ENCODE data around the gene MIAT. TPM values are rescaled to one million over a fixed set of nuclear protein-coding genes. Genes with fewer than 3 reads are reported as not detected.

MIAT gene
- total RNA-seq, 2 donors from 2014 or later, result 65.9 to 113 TPM

DNA sequence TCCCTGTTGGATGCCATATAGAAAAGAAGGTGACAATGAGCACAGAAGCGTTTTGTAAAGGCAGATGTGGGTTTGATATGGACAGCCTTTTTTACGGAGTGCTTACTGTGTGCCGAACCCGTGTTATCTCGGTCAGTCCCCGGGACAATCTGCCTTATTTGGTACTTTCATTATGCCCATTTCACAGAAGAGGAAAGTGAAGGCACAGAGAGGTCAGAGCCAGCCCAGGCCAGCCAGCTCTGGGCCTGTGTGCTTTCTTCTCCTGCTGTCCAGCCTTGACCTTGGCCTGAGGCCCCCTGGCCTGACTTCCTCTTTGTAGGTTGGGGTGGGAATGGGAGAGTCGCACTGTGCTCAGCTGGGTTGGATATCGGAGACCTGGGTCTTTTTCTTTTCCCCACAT, 38.9 kb upstream of the MIAT start:
- Mint-ChIP-seq H3K27ac (no peak overlapping the region), H3K4me3 (no peak overlapping the region), H3K36me3 (ENCODE audit: insufficient read depth in 2 of 2) (no peaks in the 10 kb centered on the region), H3K4me1 (ENCODE audit: low read depth) (no peaks in the 10 kb centered on the region), H3K9me3 (no peaks in the 10 kb centered on the region), H3K27me3 (ENCODE audit: low read depth) (peaks cover 6% of the 10 kb centered on the region)
- ATAC-seq (replicated peaks in 1 of 2) (no peak), DNase-seq (no peak)

DNA sequence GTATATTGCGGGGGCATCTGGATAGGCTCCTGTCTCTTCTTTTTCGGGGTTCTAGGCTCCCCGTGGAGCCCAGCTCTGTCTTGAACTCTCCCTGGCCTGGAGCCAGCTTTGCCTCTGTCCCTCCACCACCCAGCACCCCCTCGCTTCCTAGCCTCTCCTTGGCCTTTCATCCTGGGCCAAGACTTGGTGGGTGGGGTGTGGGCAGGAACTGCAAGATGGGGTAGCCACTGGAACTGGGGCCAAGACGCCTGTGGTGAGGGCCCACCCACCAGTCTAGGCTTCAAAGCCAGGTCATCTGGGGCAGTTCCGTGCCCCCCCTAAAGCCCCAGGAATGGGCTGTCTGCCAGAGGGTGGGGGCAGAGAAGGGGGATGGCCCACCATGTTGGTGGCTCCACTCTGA, 37.9 kb upstream of the MIAT start:
- Mint-ChIP-seq H3K27me3 (ENCODE audit: low read depth) (peaks cover under 1% of the 10 kb centered on the region), H3K36me3 (ENCODE audit: insufficient read depth in 2 of 2) (no peaks in the 10 kb centered on the region), H3K9me3 (peaks cover 2 to 4% of the 10 kb centered on the region in 2 donors), H3K4me3 (no peak overlapping the region), H3K4me1 (ENCODE audit: low read depth) (no peaks in the 10 kb centered on the region), H3K27ac (no peak overlapping the region)
- no peak for DNase-seq
- no peak for ATAC-seq (replicated peaks in 1 of 2)

DNA sequence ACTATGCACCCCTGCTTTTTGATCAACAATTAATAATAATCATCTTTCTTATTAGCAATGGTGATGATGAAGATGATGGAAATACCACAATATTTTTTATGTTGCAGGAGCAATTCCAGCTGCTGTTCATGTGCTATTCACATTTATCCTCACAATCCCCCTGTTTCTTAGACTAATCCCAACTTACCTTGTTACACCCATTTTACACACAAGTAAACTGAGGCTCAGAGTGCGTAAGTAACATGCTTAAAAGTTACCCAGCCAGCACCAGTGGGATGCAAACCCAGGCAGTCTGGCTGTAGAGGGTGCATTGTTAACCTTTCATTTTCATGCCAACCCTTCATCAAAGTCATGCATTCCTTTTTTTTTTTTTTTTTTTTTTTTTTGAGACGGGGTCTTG, 37.2 kb upstream of the MIAT start:
- Mint-ChIP-seq H3K36me3 (ENCODE audit: insufficient read depth in 2 of 2) (no peaks in the 10 kb centered on the region), H3K27me3 (ENCODE audit: low read depth) (no peaks in the 10 kb centered on the region), H3K9me3 (peaks cover 2 to 4% of the 10 kb centered on the region in 2 donors), H3K4me1 (ENCODE audit: low read depth) (no peaks in the 10 kb centered on the region), H3K27ac (no peak overlapping the region), H3K4me3 (no peak overlapping the region)
- DNase-seq (no peak), ATAC-seq (replicated peaks in 1 of 2) (no peak)

DNA sequence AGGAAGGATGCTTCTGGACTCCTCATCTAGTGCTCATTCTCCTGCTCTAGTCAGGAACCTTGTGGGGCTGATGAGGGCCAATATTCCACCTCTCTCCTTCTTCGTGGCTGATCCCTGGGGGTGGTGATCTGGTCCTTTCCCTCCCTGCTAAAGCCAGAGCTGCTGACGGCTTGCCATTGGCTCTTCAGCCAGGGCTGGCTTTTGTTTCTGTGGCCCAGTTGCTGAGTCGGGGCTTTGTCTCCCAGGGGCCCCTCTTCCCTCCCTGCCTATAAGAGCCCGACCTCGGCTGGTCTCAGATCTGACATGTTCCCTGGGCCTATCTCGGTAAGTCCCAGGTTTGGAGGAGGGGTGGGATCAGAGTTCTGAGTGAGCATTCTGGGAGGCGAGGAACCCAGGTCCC, 35.7 kb upstream of the MIAT start, which contains the start of gene CRYBA4:
Gene CRYBA4 (plus strand): TSS at position 301 of the 400 bp plus-strand sequence. CDS start 634 bp downstream, outside the sequence.
- Mint-ChIP-seq H3K27me3 (ENCODE audit: low read depth) (no peaks in the 10 kb centered on the region), H3K36me3 (ENCODE audit: insufficient read depth in 2 of 2) (no peaks in the 10 kb centered on the region), H3K4me1 (ENCODE audit: low read depth) (no peaks in the 10 kb centered on the region), H3K27ac (no peak within 1 kb of the TSS), H3K9me3 (peaks cover 2 to 4% of the 10 kb centered on the region in 2 donors), H3K4me3 (no peak within 1 kb of the TSS)
- ATAC-seq (replicated peaks in 1 of 2) (no peak), DNase-seq (no peak)

DNA sequence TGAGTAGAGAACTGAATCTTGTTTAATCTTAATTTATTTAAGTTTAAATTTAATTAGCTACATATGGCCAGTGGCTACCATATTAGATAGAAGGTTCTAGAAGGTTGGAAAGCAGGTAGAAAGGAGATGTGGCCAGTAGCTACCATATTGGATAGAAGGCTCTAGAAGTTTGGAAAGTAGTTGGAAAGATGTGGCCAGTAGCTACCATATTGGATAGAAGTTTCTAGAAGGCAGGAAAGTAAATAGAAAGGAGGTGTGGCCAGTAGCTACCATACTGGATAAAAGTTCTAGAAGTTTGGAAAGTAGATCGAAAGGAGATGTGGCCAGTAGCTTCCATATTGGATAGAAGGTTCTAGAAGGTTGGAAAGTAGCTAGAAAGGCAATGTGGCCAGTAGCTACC, 33.4 kb upstream of the MIAT start:
- no peaks in the 10 kb centered on the region for H3K27me3 Mint-ChIP-seq (ENCODE audit: low read depth)
- ATAC-seq (replicated peaks in 1 of 2), result no peak

DNA sequence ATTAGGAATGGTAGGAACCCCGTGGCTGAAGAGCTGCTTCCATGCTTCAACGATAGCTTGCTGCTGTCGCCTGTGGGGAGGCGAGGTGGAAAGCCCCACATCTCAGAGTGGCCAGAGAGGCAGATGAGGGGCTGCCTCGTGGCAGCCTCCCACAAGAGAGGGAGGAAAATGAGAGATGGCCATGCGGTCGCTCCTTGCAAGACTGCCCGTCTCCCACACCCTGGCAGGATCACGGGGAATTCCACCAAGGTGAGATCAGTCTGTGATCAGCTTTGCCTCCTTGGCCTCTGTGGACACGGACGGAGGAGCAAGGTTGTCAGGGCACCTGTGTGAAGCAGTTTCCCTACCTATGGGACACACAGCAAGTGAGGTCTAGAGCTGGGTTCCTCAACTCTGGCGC, 32.6 kb upstream of the MIAT start:
- no peak overlapping the region for H3K27ac Mint-ChIP-seq
- H3K4me3 Mint-ChIP-seq, result no peak overlapping the region
- DNase-seq (no peak), ATAC-seq (replicated peaks in 1 of 2) (no peak)
- H3K9me3 Mint-ChIP-seq, result peaks cover 2 to 4% of the 10 kb centered on the region in 2 donors
- no peaks in the 10 kb centered on the region for H3K36me3 Mint-ChIP-seq (ENCODE audit: insufficient read depth in 2 of 2)
- no peaks in the 10 kb centered on the region for H3K27me3 Mint-ChIP-seq (ENCODE audit: low read depth)
- H3K4me1 Mint-ChIP-seq (ENCODE audit: low read depth), result peaks cover 6% of the 10 kb centered on the region

More for the DNA sequence above, 33.4 kb upstream of the MIAT start:
- DNase-seq, result no peak
- Mint-ChIP-seq H3K4me3 (no peak overlapping the region), H3K9me3 (peaks cover 2 to 4% of the 10 kb centered on the region in 2 donors), H3K36me3 (ENCODE audit: insufficient read depth in 2 of 2) (no peaks in the 10 kb centered on the region), H3K4me1 (ENCODE audit: low read depth) (peaks cover 6% of the 10 kb centered on the region), H3K27ac (no peak overlapping the region)

DNA sequence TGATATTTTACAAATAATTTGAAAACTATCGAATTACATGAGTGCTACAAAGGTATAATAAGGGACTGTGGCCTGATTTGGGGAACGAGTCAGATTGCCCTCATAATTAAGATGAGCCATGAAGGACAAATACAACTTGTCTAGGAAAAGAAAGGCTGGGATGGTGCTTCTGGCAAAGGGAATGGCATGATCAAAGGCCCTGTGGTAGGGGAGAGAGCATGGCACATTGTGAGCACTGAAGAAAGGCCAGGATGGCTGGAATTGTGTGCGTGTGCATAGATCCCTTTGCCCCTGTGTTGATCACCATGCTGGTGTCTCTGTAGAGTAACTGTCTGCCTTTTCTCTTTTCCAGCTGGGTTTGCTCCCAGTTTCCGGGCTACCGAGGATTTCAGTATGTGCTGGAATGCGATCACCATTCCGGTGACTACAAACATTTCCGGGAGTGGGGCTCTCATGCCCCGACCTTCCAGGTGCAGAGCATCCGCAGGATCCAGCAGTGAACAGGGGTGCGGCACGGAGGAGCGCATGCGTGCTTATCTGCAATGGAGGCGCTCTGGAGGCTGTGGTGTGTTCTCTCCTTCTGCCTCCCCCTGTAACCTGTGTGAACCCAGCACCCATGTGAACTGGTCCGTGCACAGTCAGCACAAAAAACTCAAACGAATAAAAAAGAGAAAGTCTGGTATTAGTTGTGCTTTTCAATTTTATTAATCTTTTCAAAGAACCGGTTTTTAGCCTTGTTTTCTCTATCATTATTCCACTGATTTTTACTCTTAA, 27.2 kb upstream of the MIAT start:
- Mint-ChIP-seq H3K36me3 (ENCODE audit: insufficient read depth in 2 of 2) (no peaks in the 10 kb centered on the region), H3K4me3 (no peak overlapping the region), H3K4me1 (ENCODE audit: low read depth) (peaks cover 6% of the 10 kb centered on the region), H3K27ac (no peak overlapping the region), H3K27me3 (ENCODE audit: low read depth) (no peaks in the 10 kb centered on the region), H3K9me3 (no peaks in the 10 kb centered on the region)
- ATAC-seq (replicated peaks in 1 of 2) (no peak), DNase-seq (no peak)

DNA sequence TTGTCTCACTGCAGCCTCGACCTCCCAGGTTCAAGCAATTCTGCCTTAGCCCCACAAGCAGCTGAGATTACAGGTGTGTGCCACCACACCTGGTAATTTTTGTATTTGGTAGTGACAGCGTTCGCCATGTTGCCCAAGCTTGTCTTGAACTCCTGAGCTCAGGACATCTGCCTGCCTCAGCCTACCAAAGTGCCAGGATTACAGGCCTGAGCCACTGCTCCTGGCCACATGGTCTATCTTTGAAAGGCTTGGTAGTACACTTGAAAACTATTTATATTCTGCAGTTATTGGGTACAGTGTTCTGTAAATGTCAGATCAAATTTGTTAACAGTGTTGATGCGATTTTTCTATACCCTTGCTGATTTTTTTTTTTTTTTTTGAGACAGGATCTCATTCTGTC, 26.1 kb upstream of the MIAT start:
- no peak for DNase-seq
- peaks cover 6% of the 10 kb centered on the region for H3K4me1 Mint-ChIP-seq (ENCODE audit: low read depth)
- no peak overlapping the region for H3K27ac Mint-ChIP-seq

DNA sequence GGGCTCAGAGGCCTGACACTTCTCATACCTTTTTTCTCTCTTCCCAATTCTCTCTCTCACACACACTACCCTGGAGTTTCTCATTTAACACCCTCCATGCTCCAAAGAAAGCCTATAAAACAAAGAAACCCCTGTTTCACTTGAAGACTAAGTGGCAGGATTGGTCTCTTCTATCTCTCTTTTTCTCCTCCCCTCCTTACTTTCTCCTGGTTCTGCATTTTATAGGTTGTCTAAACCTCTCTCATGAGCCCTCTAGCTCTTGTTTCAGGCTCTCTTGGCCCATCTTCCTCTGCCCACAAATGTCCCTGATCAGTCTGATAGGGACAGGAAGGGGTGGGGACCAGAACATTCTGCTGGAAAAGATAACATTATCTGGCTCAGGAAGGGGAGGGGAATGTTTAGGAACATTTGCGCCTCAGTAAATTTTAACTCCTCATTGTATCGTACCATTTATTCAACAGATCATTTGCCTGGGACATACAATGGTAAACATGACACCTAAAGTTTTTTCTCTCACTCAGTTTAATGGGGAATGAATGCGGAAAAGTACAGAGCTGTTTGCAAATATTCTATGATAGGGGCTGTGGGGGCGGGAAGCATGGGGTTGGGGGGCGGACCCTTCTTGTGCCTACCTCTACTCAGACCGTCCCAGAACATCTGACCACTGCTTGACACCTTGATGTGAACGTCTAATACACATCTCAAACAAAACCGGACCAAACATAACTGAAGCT, 24.8 kb upstream of the MIAT start:
- peaks cover 2% of the 10 kb centered on the region for H3K4me1 Mint-ChIP-seq (ENCODE audit: low read depth)

More for the DNA sequence above, 26.1 kb upstream of the MIAT start:
- no peaks in the 10 kb centered on the region for H3K36me3 Mint-ChIP-seq (ENCODE audit: insufficient read depth in 2 of 2)
- no peak for ATAC-seq (replicated peaks in 1 of 2)
- H3K9me3 Mint-ChIP-seq, result no peaks in the 10 kb centered on the region
- no peak overlapping the region for H3K4me3 Mint-ChIP-seq
- H3K27me3 Mint-ChIP-seq (ENCODE audit: low read depth), result no peaks in the 10 kb centered on the region

DNA sequence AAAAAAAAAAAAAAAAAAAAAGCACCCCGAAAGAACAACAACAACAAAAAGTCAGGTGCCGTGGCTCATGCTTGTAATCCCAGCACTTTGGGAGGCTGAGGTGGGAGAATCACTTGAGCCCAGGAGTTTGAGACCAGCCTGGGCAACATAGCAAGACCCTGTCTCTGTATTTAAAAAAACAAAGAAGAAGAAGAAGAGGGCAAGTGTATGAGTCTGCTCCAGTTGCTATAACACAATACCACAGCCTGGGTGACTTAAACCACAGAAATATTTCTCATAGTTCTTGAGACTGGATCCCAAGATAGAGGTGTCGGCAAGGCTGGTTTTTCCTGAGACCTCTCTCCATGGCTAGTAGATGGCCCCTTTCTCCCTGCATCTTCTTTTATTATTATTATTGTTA, 23.2 kb upstream of the MIAT start:
- no peaks in the 10 kb centered on the region for H3K4me1 Mint-ChIP-seq (ENCODE audit: low read depth)
- no peaks in the 10 kb centered on the region for H3K9me3 Mint-ChIP-seq
- no peaks in the 10 kb centered on the region for H3K27me3 Mint-ChIP-seq (ENCODE audit: low read depth)
- H3K27ac Mint-ChIP-seq, result no peak overlapping the region
- H3K4me3 Mint-ChIP-seq, result no peak overlapping the region
- H3K36me3 Mint-ChIP-seq (ENCODE audit: insufficient read depth in 2 of 2), result no peaks in the 10 kb centered on the region
- no peak for DNase-seq
- no peak for ATAC-seq (replicated peaks in 1 of 2)

More for the DNA sequence above, 24.8 kb upstream of the MIAT start:
- ATAC-seq (replicated peaks in 1 of 2) (no peak), DNase-seq (no peak)
- no peak overlapping the region for H3K4me3 Mint-ChIP-seq
- no peaks in the 10 kb centered on the region for H3K9me3 Mint-ChIP-seq
- no peak overlapping the region for H3K27ac Mint-ChIP-seq
- no peaks in the 10 kb centered on the region for H3K27me3 Mint-ChIP-seq (ENCODE audit: low read depth)
- H3K36me3 Mint-ChIP-seq (ENCODE audit: insufficient read depth in 2 of 2), result no peaks in the 10 kb centered on the region

DNA sequence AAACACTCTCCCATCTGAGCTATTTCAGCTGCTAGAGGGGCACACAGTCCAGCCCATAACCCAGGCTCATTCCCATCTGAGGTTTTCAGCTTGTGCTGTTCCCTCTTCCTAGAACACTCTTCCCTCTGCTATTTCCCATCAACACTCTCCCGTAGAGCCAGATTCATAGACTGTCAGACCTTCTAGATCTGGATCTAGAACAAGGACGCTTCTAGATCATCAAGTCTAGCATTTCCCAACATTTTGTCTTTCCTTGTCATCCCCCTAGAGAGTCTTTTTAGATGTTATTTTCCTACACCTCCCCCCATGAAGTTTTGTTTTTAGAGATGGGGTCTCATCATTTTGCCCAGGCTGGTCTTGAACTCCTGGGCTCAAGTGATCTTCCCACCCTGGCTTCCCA, 22.3 kb upstream of the MIAT start:
- no peak for DNase-seq
- no peaks in the 10 kb centered on the region for H3K27me3 Mint-ChIP-seq (ENCODE audit: low read depth)
- H3K36me3 Mint-ChIP-seq (ENCODE audit: insufficient read depth in 2 of 2), result no peaks in the 10 kb centered on the region
- no peak for ATAC-seq (replicated peaks in 1 of 2)
- H3K9me3 Mint-ChIP-seq, result no peaks in the 10 kb centered on the region
- peaks cover 5% of the 10 kb centered on the region for H3K4me1 Mint-ChIP-seq (ENCODE audit: low read depth)
- H3K27ac Mint-ChIP-seq, result no peak overlapping the region
- H3K4me3 Mint-ChIP-seq, result no peak overlapping the region

DNA sequence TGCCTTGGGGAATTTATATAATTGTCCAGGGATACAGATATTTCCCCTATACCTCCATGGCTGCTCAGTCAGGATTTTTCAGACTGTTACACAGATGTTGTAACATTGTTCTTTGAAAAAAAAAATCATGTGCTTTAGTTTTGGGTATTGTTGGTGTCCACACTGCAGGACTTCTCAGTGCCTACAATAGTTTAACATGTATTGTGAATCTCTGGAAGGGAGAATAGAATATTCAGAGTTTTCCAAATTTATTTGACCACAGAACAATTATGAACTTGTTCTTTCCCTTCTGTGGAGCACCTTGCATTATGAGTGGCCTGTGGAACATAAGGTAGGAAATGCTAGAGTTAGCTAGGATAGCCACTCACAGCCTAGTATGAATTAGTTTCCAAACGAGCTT, 21.1 kb upstream of the MIAT start:
- no peak overlapping the region for H3K4me3 Mint-ChIP-seq
- no peak for DNase-seq
- no peak for ATAC-seq (replicated peaks in 1 of 2)
- H3K4me1 Mint-ChIP-seq (ENCODE audit: low read depth), result peaks cover 16% of the 10 kb centered on the region
- H3K27me3 Mint-ChIP-seq (ENCODE audit: low read depth), result no peaks in the 10 kb centered on the region
- H3K9me3 Mint-ChIP-seq, result no peaks in the 10 kb centered on the region
- H3K27ac Mint-ChIP-seq, result no peak overlapping the region
- no peaks in the 10 kb centered on the region for H3K36me3 Mint-ChIP-seq (ENCODE audit: insufficient read depth in 2 of 2)

DNA sequence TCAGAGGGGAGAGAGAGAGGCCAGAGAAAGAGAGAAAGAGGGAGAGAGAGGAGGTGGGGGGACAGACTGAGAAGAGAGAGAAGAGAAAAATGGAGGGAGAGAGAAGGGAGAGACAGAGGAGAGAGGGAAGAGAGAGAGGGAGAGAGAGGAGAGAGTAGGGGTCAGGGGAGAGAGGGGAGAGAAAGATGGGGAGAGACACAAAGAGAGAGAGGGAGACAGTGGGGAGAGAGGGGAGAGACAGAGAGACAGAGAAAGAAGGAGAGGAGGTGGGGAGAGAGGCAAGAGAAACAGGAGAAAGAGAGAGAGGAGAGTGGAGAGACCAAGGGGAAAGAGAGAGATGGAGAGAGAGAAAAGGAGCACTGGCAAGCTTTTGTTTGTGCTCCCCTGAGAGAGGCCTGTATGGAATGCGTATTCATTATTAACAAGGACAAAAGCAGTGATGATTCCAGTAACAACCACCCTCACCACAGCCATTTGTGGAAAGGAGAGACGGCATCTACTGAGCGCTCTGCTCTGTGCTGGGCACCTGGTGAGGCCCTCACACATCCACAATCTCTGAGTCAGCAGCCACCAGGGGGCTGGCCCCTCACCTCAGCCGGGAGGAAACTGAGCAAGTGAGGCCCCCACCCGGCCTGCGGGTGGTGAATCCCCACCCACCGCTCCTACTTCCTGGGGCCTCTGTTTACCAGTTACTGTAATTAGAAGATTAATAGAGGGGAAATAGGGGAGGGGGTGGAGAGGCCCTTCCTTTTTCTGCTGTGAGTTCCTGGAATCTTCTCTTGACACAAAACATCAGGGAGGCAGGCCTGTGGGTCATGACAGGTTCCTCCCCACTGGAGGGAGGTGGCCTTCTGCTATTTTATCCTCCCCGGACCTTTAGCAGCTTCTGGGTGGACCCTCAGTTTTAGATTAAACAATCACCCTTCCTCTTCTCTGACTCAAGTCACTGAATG, 14.6 kb upstream of the MIAT start:
- DNase-seq (peak; percentile 90 to 91), ATAC-seq (replicated peaks in 1 of 2) (peak; percentile 94 to 95)
- H3K4me3 Mint-ChIP-seq, result peak overlapping the region; percentile 75 to 91
- H3K27ac Mint-ChIP-seq, result peak overlapping the region; percentile 99
- no peaks in the 10 kb centered on the region for H3K36me3 Mint-ChIP-seq (ENCODE audit: insufficient read depth in 2 of 2)
- H3K9me3 Mint-ChIP-seq, result no peaks in the 10 kb centered on the region
- H3K27me3 Mint-ChIP-seq (ENCODE audit: low read depth), result peaks cover 8% of the 10 kb centered on the region
- peaks cover 68% of the 10 kb centered on the region for H3K4me1 Mint-ChIP-seq (ENCODE audit: low read depth)

Data from activated T-cell treated with anti-CD3 and anti-CD28 coated beads, Interleukin-2, amount 50 U/mL, for 72 hours (primary cell).